ENCODE measurements around the gene PIMREG.

The PIMREG gene

GRCh38 chr17:6483507-6483906 is 39.3 kb downstream of the PIMREG start:
- Histone ChIP-seq H3K27ac (no peak overlapping the region), H3K9ac (no peak overlapping the region), H4K20me1 (no peaks in the 10 kb centered on the region), H3K4me3 (no peak overlapping the region), H3K9me3 (no peaks in the 10 kb centered on the region), H3K27me3 (no peaks in the 10 kb centered on the region), H3K36me3 (no peaks in the 10 kb centered on the region), H3K4me1 (peaks cover 16% of the 10 kb centered on the region), H3K4me2 (no peak overlapping the region)
- no peak for TF ChIP-seq Cebpa-rat (IDR thresholded peaks at IDR 0.05)

GRCh38 chr17:6485646-6486412 is 41.6 kb downstream of the PIMREG start:
- no peaks in the 10 kb centered on the region for H4K20me1 ChIP-seq
- no peak overlapping the region for H3K4me3 ChIP-seq
- no peaks in the 10 kb centered on the region for H3K9me3 ChIP-seq
- no peak for TF ChIP-seq Cebpa-rat (IDR thresholded peaks at IDR 0.05)
- H3K4me1 ChIP-seq, result peaks cover 32% of the 10 kb centered on the region
- H3K4me2 ChIP-seq, result no peak overlapping the region
- no peaks in the 10 kb centered on the region for H3K36me3 ChIP-seq
- H3K9ac ChIP-seq, result no peak overlapping the region
- no peaks in the 10 kb centered on the region for H3K27me3 ChIP-seq
- H3K27ac ChIP-seq, result no peak overlapping the region

GRCh38 chr17:6487251-6488007 is 43.2 kb downstream of the PIMREG start:
- no peaks in the 10 kb centered on the region for H4K20me1 ChIP-seq
- no peak overlapping the region for H3K4me3 ChIP-seq
- H3K36me3 ChIP-seq, result no peaks in the 10 kb centered on the region
- H3K9me3 ChIP-seq, result no peaks in the 10 kb centered on the region
- no peaks in the 10 kb centered on the region for H3K27me3 ChIP-seq
- H3K4me1 ChIP-seq, result peaks cover 38% of the 10 kb centered on the region
- no peak overlapping the region for H3K9ac ChIP-seq
- peak overlapping the region; percentile 14 for H3K4me2 ChIP-seq
- H3K27ac ChIP-seq, result no peak overlapping the region
- TF ChIP-seq Cebpa-rat (IDR thresholded peaks at IDR 0.05), result no peak

- Histone ChIP-seq H3K9ac (no peak overlapping the region), H4K20me1 (no peaks in the 10 kb centered on the region), H3K36me3 (no peaks in the 10 kb centered on the region), H3K4me3 (no peak overlapping the region), H3K9me3 (no peaks in the 10 kb centered on the region), H3K4me2 (peak overlapping the region; percentile 14; the same call in 1 of the 2 replicates), H3K4me1 (peaks cover 38% of the 10 kb centered on the region), H3K27ac (no peak overlapping the region), H3K27me3 (no peaks in the 10 kb centered on the region)
- TF ChIP-seq Cebpa-rat (IDR thresholded peaks at IDR 0.05), result no peak
These were observed 43.8 kb downstream of the PIMREG start for GRCh38 chr17:6488008-6488539.

GRCh38 chr17:6489016-6489550 is 44.8 kb downstream of the PIMREG start:
- no peaks in the 10 kb centered on the region for H3K36me3 ChIP-seq
- H3K27me3 ChIP-seq, result no peaks in the 10 kb centered on the region
- H4K20me1 ChIP-seq, result no peaks in the 10 kb centered on the region
- H3K4me1 ChIP-seq, result peaks cover 38% of the 10 kb centered on the region
- no peak for TF ChIP-seq Cebpa-rat (IDR thresholded peaks at IDR 0.05)
- H3K27ac ChIP-seq, result no peak overlapping the region
- no peak overlapping the region for H3K4me3 ChIP-seq
- no peak overlapping the region for H3K9ac ChIP-seq
- 0 out of 2 replicates have a peak overlapping the region, but pooled peaks have one; percentile 3 for H3K4me2 ChIP-seq
- H3K9me3 ChIP-seq, result no peaks in the 10 kb centered on the region

GRCh38 chr17:6491071-6491700 is 46.9 kb downstream of the PIMREG start:
- peaks cover 58% of the 10 kb centered on the region for H3K4me1 ChIP-seq
- TF ChIP-seq Cebpa-rat (IDR thresholded peaks at IDR 0.05), result no peak
- no peaks in the 10 kb centered on the region for H3K9me3 ChIP-seq
- no peaks in the 10 kb centered on the region for H3K36me3 ChIP-seq
- H3K27ac ChIP-seq, result no peak overlapping the region
- no peak overlapping the region for H3K4me3 ChIP-seq
- no peaks in the 10 kb centered on the region for H3K27me3 ChIP-seq
- no peak overlapping the region for H3K9ac ChIP-seq
- no peaks in the 10 kb centered on the region for H4K20me1 ChIP-seq
- peak overlapping the region; percentile 39; the same call in 1 of the 2 replicates for H3K4me2 ChIP-seq

- no peaks in the 10 kb centered on the region for H3K9me3 ChIP-seq
- H3K27me3 ChIP-seq, result no peaks in the 10 kb centered on the region
- H3K4me2 ChIP-seq, result no peak overlapping the region
- H3K36me3 ChIP-seq, result no peaks in the 10 kb centered on the region
- no peak for TF ChIP-seq Cebpa-rat (IDR thresholded peaks at IDR 0.05)
- H4K20me1 ChIP-seq, result no peaks in the 10 kb centered on the region
- no peak overlapping the region for H3K4me3 ChIP-seq
- H3K9ac ChIP-seq, result no peak overlapping the region
- no peak overlapping the region for H3K27ac ChIP-seq
- H3K4me1 ChIP-seq, result peaks cover 65% of the 10 kb centered on the region
These were observed 48.8 kb downstream of the PIMREG start for GRCh38 chr17:6492892-6493674.

GRCh38 chr17:6494239-6494941 is 50.1 kb downstream of the PIMREG start:
- TF ChIP-seq Cebpa-rat (IDR thresholded peaks at IDR 0.05), result no peak
- no peak overlapping the region for H3K27ac ChIP-seq

More at GRCh38 chr17:6494239-6494941, 50.1 kb downstream of the PIMREG start:
- H3K36me3 ChIP-seq, result no peaks in the 10 kb centered on the region
- H3K9me3 ChIP-seq, result no peaks in the 10 kb centered on the region
- no peaks in the 10 kb centered on the region for H3K27me3 ChIP-seq
- no peak overlapping the region for H3K4me3 ChIP-seq
- H3K4me2 ChIP-seq, result no peak overlapping the region; the same call in 1 of the 2 replicates
- H3K4me1 ChIP-seq, result peaks cover 67% of the 10 kb centered on the region
- no peak overlapping the region for H3K9ac ChIP-seq
- H4K20me1 ChIP-seq, result no peaks in the 10 kb centered on the region
